ENCODE data around the gene RNF4. TPM values are rescaled to one million over a fixed set of nuclear protein-coding genes. Genes with fewer than 3 reads are reported as not detected.

The RNF4 gene
- total and polyA plus RNA-seq, 10 donors, result 22.0 to 82.5 (median 63.1) TPM

DNA sequence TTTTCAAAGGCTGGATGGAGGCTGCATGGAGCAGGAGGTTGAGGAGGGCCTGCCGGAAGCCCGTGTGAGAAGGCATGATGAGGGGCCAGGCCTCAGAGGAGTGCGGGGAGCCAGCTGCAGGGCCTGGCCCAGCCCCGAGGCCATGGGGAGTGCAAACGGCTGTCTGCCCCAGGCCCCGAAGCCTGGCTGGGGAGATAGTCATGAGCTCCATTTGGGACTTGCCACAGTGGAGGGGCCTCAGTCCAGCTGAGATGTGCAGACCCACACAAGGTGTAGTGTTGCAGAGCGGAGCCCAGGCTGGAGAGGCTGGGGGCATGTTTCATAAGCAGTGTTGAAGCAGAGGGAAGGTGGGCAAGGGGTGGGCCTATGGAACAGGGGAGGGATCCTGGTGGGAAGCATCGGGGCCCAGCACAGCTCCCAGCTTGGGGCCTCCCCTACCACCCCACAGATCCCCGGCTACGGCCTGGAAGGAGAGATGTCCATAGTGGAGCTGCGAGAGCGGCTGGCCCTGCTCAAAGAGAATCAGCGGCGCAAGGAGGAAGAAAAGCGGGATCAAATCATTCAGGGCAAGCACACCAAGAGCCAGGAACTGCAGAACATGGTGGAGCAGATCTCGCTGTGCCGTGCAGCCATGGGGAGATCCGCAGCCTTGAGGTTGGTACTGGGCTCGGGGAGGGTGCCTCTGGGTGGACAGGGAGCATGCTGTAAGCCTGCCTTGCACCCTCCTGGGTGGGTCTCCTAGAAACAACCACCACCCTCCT, 9.1 kb upstream of the RNF4 start:
- H3K4me3 ChIP-seq, result no peak overlapping the region
- H3K27ac ChIP-seq, result no peak overlapping the region
- H3K4me1 ChIP-seq, result peaks cover 4 to 21% (median 18%) of the 10 kb centered on the region in 6 donors
- no peaks in the 10 kb centered on the region for H3K36me3 ChIP-seq
- TF ChIP-seq, protein P1, sequence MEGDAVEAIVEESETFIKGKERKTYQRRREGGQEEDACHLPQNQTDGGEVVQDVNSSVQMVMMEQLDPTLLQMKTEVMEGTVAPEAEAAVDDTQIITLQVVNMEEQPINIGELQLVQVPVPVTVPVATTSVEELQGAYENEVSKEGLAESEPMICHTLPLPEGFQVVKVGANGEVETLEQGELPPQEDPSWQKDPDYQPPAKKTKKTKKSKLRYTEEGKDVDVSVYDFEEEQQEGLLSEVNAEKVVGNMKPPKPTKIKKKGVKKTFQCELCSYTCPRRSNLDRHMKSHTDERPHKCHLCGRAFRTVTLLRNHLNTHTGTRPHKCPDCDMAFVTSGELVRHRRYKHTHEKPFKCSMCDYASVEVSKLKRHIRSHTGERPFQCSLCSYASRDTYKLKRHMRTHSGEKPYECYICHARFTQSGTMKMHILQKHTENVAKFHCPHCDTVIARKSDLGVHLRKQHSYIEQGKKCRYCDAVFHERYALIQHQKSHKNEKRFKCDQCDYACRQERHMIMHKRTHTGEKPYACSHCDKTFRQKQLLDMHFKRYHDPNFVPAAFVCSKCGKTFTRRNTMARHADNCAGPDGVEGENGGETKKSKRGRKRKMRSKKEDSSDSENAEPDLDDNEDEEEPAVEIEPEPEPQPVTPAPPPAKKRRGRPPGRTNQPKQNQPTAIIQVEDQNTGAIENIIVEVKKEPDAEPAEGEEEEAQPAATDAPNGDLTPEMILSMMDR (IDR thresholded peaks at IDR 0.05 in 8 of 11, conservative IDR thresholded peaks at IDR 0.05 in 3 of 11), result no peak
- TF ChIP-seq POLR2AphosphoS5 (IDR thresholded peaks at IDR 0.05), result no peak
- no peak for TF ChIP-seq POLR2A (IDR thresholded peaks at IDR 0.05)
- no peaks in the 10 kb centered on the region for H3K9me3 ChIP-seq
- DNase-seq, result peak; percentile 59
- peaks cover 0 to 36% (median 0%) of the 10 kb centered on the region in 7 donors for H3K27me3 ChIP-seq (replicated peaks in 1 of 7)
- intact Hi-C loops (cut with DNase I; ENCODE audit: low total_unique reads), result no loop called here
- 93 to 98% (median 94%) methylated on average over 19 of the region's 19 CpGs for WGBS, 5 donors

GRCh38 chr4:2461246-2461960, 7.5 kb upstream of the RNF4 start:
- peaks cover 0 to 36% (median 0%) of the 10 kb centered on the region in 7 donors for H3K27me3 ChIP-seq (replicated peaks in 1 of 7)
- peaks cover 4 to 23% (median 18%) of the 10 kb centered on the region in 6 donors for H3K4me1 ChIP-seq
- H3K9me3 ChIP-seq, result no peaks in the 10 kb centered on the region
- WGBS, 5 donors, result 81 to 91% (median 88%) methylated on average over 10 to 15 of the region's 15 CpGs
- H3K36me3 ChIP-seq, result no peaks in the 10 kb centered on the region
- no peak overlapping the region for H3K27ac ChIP-seq
- H3K4me3 ChIP-seq, result no peak overlapping the region
- intact Hi-C loops (cut with DNase I; ENCODE audit: low total_unique reads), result no loop called here
- peak; percentile 68 for DNase-seq
- TF ChIP-seq, protein P1 (IDR thresholded peaks at IDR 0.05 in 8 of 11, conservative IDR thresholded peaks at IDR 0.05 in 3 of 11), result no peak
- TF ChIP-seq POLR2A (IDR thresholded peaks at IDR 0.05) (no peak), POLR2AphosphoS5 (IDR thresholded peaks at IDR 0.05) (no peak)

DNA sequence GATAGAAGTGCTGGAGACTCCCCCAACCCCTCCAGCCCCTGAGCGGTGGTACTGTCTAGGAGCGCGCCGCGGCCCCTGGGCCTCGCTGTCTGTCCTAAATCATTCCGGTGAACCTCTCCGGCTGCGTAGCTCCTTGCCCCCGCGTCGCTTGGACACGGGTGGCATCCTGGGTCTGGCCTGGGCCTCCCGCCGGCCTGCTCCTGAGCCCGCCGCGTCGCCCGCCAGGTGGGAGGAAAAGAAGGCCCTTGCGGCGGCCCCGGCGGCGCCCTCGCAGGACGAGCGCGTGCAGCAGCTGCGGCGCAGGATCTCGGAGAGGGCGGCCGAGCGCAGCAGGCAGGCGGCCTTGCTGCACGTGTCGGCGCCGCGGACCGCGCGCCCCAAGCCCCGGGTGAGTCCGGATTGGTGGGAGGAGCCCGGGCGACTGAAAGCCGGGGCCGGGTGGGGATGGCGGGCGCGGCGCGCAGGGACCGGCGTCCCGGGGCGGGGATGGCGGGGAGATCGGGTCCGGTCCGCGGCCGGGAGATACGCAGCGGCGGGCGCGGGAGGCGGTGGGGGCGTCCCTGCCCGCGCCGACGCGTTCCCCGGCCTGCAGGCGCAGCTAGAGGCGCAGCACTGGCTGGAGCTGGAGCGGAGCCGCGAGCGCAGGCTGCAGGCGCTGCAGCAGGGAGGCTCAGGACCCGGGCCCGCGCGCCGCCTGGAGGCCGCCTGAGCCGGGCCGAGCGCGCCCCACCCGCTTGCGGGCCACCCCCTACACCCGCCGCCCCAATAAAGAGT, 6.5 kb upstream of the RNF4 start:
- intact Hi-C loops (cut with DNase I; ENCODE audit: low total_unique reads), result no loop called here
- peak overlapping the region; percentile 40 to 87 (median 59) for H3K4me3 ChIP-seq
- TF ChIP-seq, protein P1 (IDR thresholded peaks at IDR 0.05 in 8 of 11, conservative IDR thresholded peaks at IDR 0.05 in 3 of 11), result peak in 8 of 11 experiments; percentile 15 to 80 (median 68)
- no peak for TF ChIP-seq POLR2A (IDR thresholded peaks at IDR 0.05)
- peak in 2 of 3 donors; percentile 26 to 40 for TF ChIP-seq POLR2AphosphoS5 (IDR thresholded peaks at IDR 0.05)
- no peaks in the 10 kb centered on the region for H3K36me3 ChIP-seq
- no peaks in the 10 kb centered on the region for H3K9me3 ChIP-seq
- peak; percentile 91 for DNase-seq
- WGBS, 5 donors, result 6 to 28% (median 10%) methylated on average over 19 to 99 of the region's 99 CpGs
- H3K4me1 ChIP-seq, result peaks cover 4 to 30% (median 18%) of the 10 kb centered on the region in 6 donors
- peaks cover 0 to 36% (median 0%) of the 10 kb centered on the region in 7 donors for H3K27me3 ChIP-seq (replicated peaks in 1 of 7)
- peak overlapping the region in 4 of 8 donors; percentile 37 to 52 (median 45) for H3K27ac ChIP-seq

All from spleen (tissue), 11 donors.